Activated T-cell treated with anti-CD3 and anti-CD28 coated beads for 48 hours (primary cell): ENCODE measurements around the gene CD70.
"Not testable (repeated sequence)": the region's sequence is repeated elsewhere in the genome, so short reads cannot be mapped to it uniquely, and the experiment has no call there.

ENCODE experiments used
- DNase-seq: peaks from one replicate; pipeline ENCODE4 v3.0.0-alpha.2; 2020; ENCODE audit warnings: low read depth

CD70 gene

DNA sequence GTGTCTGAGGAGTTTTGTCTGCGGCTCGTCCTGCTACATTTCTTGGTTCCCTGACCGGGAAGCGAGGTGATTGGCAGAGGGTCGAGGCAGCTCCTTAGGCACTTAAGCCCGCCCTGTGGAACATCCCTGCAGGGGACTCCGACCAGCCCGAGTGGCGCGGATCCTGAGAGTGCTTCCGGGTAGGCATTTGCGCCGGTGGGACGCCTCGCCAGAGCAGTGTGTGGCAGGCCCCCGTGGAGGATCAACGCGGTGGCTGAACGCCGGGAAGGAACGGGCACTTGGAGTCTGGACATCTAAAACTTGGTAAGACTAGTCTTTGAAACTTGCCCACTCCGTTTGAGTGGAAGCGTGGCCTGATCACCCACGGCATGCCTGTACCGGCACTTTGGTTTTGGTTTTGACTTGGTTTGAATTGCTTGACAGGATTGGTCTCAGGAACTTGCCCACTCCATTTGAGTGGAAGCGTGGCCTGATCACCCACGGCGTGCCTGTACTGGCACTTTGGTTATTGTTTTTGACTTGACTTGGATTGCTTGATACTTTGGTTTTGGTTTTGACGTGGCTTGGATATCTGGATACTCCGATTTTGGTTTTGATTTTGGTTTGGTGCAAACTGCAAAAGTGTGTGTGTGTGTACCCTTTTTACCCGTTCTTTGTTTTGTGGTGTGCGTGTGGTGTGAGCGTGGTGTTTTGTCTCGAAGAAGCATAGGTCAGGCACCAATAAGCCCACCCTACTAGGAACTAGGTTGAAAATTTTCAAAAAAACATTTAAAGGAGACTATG is 6.7 kb upstream of the CD70 start:
- DNase-seq: not testable (repeated sequence)

DNA sequence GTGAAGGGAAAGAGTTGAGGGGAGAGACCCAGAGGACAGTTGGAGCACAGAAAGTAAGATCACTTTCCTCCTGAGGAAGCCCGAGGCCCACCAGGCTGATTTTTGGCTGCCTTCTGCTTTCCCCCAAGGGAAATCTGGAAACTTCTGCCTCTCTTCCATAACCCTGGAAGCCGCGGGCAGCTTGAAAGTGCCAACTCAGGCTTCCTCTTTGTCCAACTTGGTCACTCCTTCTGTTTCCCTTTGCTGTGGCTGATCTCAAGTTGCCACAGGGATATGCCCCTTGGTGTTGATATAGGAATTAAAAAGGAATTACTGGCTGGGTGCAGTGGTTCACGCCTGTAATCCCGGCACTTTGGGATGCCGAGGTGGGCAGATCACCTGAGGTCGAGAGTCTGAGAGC is 5.7 kb upstream of the CD70 start:
- DNase-seq: no peak

- no peak for DNase-seq
Measured at GRCh38 chr19:6593651-6594416, 2.9 kb upstream of the CD70 start.

DNA sequence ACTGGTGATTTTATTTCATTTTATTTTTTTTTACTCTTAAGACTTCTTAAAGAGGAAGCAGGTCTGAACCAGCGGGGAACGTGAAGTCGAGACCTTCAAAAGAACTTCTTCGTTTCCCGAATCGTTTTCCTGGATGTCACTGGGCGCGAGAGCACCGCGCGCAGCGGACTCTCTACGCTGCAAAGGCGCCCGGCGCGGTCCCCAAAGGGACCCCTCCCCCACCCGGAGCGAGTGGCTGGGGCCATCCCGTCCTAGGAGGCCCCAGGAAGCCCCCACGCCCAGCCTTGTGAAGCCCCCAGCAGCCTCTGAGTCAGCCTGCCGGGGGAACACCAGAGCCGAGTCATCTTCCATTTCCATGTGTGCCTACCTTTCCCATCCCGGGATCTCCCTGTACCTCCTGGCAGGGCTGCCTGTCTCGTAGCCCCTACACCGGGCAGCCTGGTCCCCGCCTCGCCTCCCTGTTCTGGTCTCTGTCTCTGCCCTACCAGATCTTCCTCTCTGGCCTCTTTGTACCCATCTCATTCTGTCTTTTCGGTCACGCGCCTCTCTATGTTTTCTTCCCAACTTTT is 608 bp downstream of the CD70 start:
- DNase-seq: no peak

GRCh38 chr19:6589711-6590257 is 1.2 kb downstream of the CD70 start:
- DNase-seq: no peak

GRCh38 chr19:6588508-6589345 is 2.2 kb downstream of the CD70 start:
- no peak for DNase-seq

DNA sequence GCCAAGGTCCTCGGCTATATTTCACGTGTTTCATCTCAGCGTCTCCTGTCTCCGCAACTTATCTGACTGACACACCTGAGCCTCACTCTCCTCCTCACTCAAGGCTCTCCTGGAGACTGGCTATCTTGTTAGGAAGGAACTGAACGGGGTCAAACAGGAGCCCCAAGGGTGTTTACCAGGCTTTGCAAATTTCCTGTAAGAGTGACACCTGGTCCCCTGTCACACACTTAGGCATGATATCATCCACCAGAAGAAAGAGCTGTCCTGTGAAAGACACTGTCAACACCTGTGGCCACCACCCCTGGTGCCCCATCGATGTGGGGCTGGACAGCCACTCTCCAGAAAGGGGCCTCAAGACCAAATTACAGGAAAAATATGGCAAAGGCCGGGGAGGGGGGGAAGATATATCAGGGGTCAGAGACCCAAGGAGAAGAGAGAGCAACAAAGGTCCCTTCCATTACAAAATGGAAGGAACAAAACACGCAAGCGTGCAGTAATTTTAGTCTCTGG is 2.9 kb downstream of the CD70 start:
- no peak for DNase-seq

GRCh38 chr19:6587093-6587820 is 3.7 kb downstream of the CD70 start:
- no peak for DNase-seq

DNA sequence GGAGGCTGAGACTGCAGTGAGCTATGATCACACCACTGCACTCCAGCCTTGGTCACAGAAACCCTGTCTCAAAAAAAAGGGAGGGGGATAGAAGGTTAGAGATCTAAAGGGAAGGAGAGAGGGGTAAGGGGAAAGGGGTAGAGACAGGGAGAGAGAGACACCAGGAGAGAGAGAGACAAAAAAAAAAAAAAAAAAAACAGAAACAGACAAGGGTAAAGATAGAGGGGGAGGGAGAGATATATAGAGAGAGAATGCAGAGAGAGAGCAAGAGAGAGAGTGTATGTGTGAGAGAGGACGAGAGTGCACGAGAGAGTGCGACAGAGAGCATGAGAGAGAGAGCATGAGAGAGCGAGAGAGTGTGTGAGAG is 4.2 kb downstream of the CD70 start:
- DNase-seq: no peak

DNA sequence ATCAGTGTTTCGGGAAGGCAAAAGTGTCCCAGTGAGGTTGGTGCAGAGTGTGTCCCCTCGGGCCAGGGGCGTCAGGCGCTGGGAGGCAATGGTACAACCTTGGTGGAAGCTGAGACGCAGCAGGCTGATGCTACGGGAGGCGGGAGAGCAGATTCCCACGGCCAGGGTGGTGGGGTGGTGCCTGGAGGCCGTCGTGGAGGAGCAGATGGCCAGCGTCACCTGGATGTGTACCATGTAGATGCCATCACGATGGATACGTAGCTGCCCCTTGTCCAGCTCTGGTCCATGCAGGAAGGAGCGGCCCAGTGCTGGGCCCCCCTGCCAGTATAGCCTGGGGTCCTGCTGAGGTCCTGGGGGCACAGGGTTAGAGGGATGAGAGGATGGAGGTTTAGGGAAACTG is 4.9 kb downstream of the CD70 start:
- no peak for DNase-seq

GRCh38 chr19:6582515-6583484 is 8.2 kb downstream of the CD70 start:
- DNase-seq: not testable (repeated sequence)

- no peak for DNase-seq
Measured at GRCh38 chr19:6580313-6580712, 10.6 kb downstream of the CD70 start.

DNA sequence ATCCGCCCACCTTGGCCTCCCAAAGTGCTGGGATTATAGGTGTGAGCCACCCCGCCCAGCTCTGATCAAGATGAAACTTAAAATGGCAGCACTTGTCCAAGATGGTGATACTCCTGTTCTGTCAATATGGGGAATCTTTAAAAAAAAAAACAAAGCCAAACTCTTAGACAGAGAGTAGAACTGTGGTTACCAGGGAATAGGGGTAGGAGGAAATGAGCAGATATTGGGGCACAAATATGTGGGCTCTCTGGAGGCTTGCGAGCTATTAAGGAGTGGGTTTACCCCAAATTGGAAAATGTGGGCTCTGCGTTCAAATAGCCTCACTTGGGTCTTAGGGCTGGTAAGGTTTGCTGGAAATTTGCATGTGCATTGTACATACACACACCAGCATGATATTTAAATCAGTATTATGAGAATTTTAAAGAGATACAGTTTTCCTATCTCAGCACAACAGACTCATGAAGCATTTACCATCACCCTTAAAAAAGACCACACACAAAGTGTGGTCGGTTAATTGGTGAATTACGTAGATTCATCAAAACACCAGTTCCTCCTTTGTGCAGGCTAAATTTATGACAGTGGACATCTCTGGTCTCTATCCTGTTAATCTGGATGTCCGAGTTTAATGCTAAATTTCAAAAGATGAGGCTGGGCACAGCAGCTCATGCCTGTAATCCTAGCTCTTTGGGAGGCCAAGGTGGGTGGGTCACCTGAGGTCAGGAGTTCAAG is 11.3 kb downstream of the CD70 start:
- DNase-seq: no peak

- DNase-seq: no peak
Measured at GRCh38 chr19:6577476-6578125, 13.3 kb downstream of the CD70 start.

DNA sequence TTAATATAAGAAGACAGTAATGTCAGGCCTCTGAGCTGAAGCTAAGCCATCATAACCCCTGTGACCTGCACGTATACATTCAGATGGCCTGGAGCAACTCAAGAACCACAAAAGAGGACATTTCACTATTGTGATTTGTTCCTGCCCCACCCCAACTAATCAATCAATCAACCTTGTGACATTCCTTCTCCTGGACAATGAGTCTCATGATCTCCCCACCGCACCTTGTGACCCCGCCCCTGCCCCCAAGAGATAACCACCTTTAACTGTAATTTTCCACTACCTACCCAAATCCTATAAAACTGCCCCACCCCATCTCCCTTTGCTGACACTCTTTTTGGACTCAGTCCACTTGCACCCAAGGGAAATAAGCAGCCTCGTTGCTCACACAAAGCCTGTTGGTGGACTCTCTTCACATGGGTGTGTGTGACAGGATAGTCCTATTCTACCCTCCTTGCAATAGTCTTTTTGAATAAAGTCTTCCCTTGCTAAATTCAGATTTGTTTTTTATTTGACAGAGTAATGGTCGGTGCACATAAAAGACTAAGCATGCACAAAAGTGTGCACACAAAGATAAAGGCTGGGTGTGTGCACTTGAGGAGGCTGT is 14.0 kb downstream of the CD70 start:
- no peak for DNase-seq

DNA sequence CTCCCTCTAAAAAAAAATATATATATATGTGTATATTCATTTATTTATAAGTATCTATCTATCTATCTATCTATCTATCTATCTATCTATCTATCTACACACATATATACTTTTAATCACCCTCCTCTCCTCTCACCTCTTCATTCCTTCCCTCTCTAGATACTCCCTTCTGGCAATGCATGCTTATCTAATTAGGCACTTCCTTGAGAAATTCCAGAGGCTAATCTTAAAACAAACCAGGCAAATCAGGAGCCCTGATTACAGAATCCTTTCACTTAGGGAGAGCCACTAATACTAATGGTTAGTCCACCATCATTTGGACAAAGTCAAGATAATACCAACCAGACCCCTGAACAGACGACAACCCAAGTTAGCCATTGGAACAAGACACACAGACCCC is 17.6 kb downstream of the CD70 start:
- DNase-seq: no peak

- DNase-seq: no peak
Measured at GRCh38 chr19:6572217-6572616, 18.7 kb downstream of the CD70 start.

DNA sequence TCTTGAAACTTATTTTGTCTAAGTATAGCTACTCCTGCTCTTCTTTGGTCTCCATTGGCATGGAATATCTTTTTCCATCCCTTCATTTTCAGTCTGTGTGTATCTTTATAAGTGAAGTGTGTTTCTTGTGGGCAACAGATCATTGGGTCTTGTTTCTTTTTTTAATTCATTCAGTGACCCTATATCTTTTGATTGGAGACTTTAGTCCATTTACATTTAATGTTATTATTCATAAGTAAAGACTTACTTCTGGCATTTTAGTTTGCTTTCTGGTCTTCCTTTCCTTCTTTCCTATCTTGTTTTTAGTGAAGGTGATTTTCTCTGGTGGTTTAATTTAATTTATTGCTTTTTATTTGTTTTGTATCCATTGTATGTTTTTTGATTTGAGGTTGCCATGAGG is 19.8 kb downstream of the CD70 start:
- DNase-seq: no peak
